ENCODE data around the gene GNGT1. TPM values are rescaled to one million over a fixed set of nuclear protein-coding genes. Genes with fewer than 3 reads are reported as not detected.

GNGT1 gene
- polyA plus RNA-seq, 1 donor from 2014 or later: not detected

DNA sequence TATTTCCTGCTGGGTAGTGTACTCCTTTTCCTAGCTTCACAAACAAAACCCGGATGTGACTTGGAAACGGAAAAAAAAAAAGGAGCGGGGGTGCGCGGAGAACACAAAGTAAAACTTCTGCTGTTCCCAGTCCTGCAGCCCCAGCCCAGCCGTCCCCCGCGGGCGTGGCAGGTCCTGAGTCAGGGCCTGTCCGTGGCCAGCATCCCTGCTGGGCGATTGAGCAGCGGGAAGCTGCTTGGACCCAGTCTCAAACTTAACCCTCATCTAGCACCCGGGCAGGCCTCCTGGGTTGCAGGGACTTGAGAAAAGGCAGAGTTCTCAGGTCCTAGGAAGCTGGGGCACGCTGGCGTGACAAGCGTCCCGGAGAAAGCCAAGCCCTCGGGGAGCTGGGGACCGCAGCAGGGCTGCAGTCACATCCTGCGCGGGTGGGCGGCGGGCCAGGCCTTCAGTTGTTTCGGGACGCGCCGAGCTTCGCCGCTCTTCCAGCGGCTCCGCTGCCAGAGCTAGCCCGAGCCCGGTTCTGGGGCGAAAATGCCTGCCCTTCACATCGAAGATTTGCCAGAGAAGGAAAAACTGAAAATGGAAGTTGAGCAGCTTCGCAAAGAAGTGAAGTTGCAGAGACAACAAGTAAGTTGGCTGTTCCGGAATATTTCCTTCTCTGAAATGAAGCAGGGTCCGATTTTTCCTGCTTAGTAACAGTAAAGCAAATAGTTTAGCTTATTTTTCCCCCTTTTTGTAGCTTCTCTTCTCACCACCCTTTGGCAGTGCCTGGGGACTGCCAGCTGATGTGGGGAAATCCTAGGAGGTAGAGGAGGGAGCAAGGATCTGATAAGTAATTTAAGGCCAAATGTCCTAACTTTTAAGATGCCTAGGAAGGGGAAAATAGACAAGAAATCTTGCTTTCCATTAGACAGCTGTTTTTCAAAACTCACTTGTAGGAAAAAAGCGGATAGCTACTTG is 15.5 kb downstream of the GNGT1 start, which contains the start of gene GNG11:
GNG11 (plus strand) TSS at position 129 of the 960 bp plus-strand sequence; CDS start at position 532, 403 bp downstream.
- Histone ChIP-seq H3K4me3 (ENCODE audit: low read length) (peak within 1 kb of the TSS; percentile 52), H2AFZ (ENCODE audit: low read depth, low read length) (no peak within 1 kb of the TSS), H4K20me1 (ENCODE audit: insufficient read depth) (no peaks in the 10 kb centered on the region), H3K27ac (ENCODE audit: low read length) (no peak within 1 kb of the TSS), H3F3A (ENCODE audit: insufficient read depth, low read length, poor library complexity, severe bottlenecking) (no peaks in the 10 kb centered on the region), H3K9ac (ENCODE audit: low read length) (no peak within 1 kb of the TSS), H3K9me2 (ENCODE audit: insufficient read depth, low read length) (no peaks in the 10 kb centered on the region), H3K9me3 (ENCODE audit: low read length) (no peaks in the 10 kb centered on the region), H3K79me2 (replicated peaks; ENCODE audit: insufficient read depth, low read length) (no peaks in the 10 kb centered on the region), H3K27me3 (ENCODE audit: insufficient read depth, low read depth, low read length) (peaks cover 8% of the 10 kb centered on the region), H3K36me3 (ENCODE audit: insufficient read depth, low read length) (no peaks in the 10 kb centered on the region), H3K4me2 (ENCODE audit: low read length) (no peak within 1 kb of the TSS)
- TF ChIP-seq POLR2AphosphoS5 (IDR thresholded peaks at IDR 0.05) (no peak), EZH2 (IDR thresholded peaks at IDR 0.05; ENCODE audit: borderline replicate concordance, insufficient read depth, low read length, poor library complexity, severe bottlenecking) (no peak), REST (IDR thresholded peaks at IDR 0.05; ENCODE audit: borderline replicate concordance) (no peak), SMC3 (conservative IDR thresholded peaks at IDR 0.05; ENCODE audit: poor library complexity) (no peak), RAD21 (conservative IDR thresholded peaks at IDR 0.05) (no peak), TAF1 (IDR thresholded peaks at IDR 0.05; ENCODE audit: low read depth) (no peak), EP300 (conservative IDR thresholded peaks at IDR 0.05; ENCODE audit: poor library complexity, severe bottlenecking) (no peak)
- TF ChIP-seq, protein P1, sequence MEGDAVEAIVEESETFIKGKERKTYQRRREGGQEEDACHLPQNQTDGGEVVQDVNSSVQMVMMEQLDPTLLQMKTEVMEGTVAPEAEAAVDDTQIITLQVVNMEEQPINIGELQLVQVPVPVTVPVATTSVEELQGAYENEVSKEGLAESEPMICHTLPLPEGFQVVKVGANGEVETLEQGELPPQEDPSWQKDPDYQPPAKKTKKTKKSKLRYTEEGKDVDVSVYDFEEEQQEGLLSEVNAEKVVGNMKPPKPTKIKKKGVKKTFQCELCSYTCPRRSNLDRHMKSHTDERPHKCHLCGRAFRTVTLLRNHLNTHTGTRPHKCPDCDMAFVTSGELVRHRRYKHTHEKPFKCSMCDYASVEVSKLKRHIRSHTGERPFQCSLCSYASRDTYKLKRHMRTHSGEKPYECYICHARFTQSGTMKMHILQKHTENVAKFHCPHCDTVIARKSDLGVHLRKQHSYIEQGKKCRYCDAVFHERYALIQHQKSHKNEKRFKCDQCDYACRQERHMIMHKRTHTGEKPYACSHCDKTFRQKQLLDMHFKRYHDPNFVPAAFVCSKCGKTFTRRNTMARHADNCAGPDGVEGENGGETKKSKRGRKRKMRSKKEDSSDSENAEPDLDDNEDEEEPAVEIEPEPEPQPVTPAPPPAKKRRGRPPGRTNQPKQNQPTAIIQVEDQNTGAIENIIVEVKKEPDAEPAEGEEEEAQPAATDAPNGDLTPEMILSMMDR (IDR thresholded peaks at IDR 0.05; ENCODE audit: poor library complexity, severe bottlenecking): no peak

GRCh38 chr7:93923296-93923695 is 16.9 kb downstream of the GNGT1 start:
- Histone ChIP-seq H4K20me1 (ENCODE audit: insufficient read depth) (no peaks in the 10 kb centered on the region), H3K4me3 (ENCODE audit: low read length) (no peak overlapping the region), H3K27me3 (ENCODE audit: insufficient read depth, low read depth, low read length) (peaks cover 8% of the 10 kb centered on the region), H3K9ac (ENCODE audit: low read length) (no peak overlapping the region), H3K9me2 (ENCODE audit: insufficient read depth, low read length) (no peaks in the 10 kb centered on the region), H3K36me3 (ENCODE audit: insufficient read depth, low read length) (no peaks in the 10 kb centered on the region), H3K9me3 (ENCODE audit: low read length) (no peaks in the 10 kb centered on the region), H2AFZ (ENCODE audit: low read depth, low read length) (no peak overlapping the region), H3K27ac (ENCODE audit: low read length) (no peak overlapping the region), H3K4me2 (ENCODE audit: low read length) (no peak overlapping the region), H3F3A (ENCODE audit: insufficient read depth, low read length, poor library complexity, severe bottlenecking) (no peaks in the 10 kb centered on the region), H3K79me2 (replicated peaks; ENCODE audit: insufficient read depth, low read length) (no peaks in the 10 kb centered on the region)
- TF ChIP-seq SMC3 (conservative IDR thresholded peaks at IDR 0.05; ENCODE audit: poor library complexity) (no peak), EZH2 (IDR thresholded peaks at IDR 0.05; ENCODE audit: borderline replicate concordance, insufficient read depth, low read length, poor library complexity, severe bottlenecking) (no peak), EP300 (conservative IDR thresholded peaks at IDR 0.05; ENCODE audit: poor library complexity, severe bottlenecking) (no peak), MXI1 (conservative IDR thresholded peaks at IDR 0.05; ENCODE audit: poor library complexity, severe bottlenecking) (no peak), TAF1 (IDR thresholded peaks at IDR 0.05; ENCODE audit: low read depth) (no peak), RAD21 (conservative IDR thresholded peaks at IDR 0.05) (no peak), REST (IDR thresholded peaks at IDR 0.05; ENCODE audit: borderline replicate concordance) (no peak), POLR2AphosphoS5 (IDR thresholded peaks at IDR 0.05) (no peak)
- TF ChIP-seq, protein P1 (IDR thresholded peaks at IDR 0.05; ENCODE audit: poor library complexity, severe bottlenecking): no peak
